Smooth muscle cell of the brain vasculature (primary cell): Measurements from ENCODE around the gene KLF15.

Experiments
- DNase-seq: peaks from one replicate; pipeline ENCODE4 v3.0.0-alpha.2; 2012; ENCODE audit warnings: low read depth, low spot score

Gene KLF15

GRCh38 chr3:126357295-126358037 is at the start of gene KLF15:
KLF15 (minus strand) TSS chr3:126357408; CDS start chr3:126352922, 4,486 bp downstream.
- no peak for DNase-seq

DNA sequence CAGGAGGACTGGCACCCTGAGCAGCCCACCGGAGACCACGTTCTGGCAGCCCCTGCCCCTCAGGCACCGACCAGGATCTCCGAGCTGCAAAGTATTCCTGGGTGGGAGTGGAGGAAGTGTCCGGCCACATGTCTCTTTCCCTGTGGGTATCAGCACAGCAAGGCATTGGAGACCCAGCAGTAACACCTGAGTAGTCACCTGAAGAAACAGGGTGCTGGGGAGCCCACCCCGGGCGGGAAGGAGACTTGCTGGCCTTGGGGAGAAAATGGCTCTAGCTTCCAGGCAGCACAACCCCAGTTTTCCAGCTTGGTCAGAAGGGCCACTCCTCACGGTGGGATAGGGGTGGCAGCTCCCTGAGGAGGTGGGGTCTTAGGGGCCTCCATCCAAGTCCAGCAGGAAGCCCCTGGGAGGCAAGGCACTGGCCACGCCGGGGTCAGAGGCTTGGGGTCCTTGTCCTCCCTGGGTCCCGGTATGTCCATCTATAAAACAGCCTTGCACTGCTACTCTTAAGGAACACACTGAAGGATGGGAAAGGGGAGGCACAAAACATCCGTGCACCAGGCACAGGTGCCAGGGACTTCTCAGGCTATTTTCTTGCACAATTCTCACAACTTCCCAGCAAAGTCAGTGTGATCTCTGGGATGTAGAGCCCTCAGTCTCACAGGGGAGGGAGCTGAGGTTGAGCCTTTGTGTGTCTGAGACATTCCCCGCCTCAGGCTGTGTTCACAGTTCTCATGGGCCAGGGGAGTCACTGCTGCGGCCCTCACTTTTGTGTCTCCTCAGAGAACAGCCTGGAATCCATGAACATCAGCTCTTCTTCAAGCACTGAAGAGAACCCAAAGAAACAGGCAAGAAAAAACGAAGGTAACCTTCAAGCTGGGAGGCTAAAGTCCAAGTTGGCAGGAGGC is 49.4 kb upstream of the KLF15 start:
- DNase-seq, result no peak

DNA sequence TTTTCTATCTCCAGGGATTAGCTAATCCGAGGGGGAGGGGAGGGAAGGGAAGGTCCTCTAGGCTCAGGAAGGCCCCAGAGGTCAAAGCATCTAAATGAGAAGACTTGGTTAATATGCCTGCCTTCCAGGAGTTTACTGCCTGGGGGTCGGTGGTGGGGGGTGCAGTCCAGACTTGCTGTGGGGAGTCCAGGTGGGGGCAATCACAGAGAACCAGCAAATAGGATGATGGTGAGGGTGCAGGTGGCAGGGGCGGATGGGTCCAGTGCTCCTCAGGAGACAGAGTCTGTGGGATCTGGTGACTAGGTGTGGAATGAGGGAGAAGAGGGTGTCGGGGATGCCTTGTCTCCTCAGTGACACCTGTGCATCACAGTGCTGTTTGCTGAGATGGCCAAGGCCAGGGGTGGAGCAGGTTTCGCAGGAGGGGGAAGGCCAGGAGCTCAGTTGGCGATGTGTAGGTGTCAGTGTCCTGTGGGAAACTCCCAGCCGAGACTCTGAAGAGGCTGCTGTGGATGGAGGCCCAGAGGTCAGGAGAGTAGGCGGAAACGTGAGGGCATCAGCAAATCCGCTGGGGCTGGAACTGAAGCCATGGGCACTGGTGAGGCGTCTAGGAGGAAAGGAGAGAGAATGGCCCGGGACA is 45.6 kb upstream of the KLF15 start:
- DNase-seq, result no peak

DNA sequence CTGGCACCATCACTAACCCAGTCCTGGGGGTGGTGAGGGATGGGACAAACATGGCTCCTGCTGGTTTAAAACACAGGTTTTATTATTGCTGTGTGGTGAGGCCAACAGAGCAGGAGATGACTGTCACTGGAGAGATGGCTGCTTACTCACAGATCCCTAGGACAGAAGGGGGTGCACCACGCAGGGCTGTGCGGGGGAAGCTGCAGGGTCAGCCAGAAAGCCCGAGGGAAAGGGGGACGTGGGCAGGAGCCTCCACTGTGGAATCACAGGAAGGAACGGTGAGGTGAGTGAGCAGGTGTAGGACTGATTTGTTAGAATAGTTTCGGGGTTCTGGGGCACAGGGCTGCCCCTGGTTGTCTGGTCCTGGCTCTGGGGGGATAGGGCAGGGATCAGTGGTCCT is 45.0 kb upstream of the KLF15 start:
- no peak for DNase-seq

- no peak for DNase-seq
Observed at GRCh38 chr3:126401611-126402160, 44.5 kb upstream of the KLF15 start.

DNA sequence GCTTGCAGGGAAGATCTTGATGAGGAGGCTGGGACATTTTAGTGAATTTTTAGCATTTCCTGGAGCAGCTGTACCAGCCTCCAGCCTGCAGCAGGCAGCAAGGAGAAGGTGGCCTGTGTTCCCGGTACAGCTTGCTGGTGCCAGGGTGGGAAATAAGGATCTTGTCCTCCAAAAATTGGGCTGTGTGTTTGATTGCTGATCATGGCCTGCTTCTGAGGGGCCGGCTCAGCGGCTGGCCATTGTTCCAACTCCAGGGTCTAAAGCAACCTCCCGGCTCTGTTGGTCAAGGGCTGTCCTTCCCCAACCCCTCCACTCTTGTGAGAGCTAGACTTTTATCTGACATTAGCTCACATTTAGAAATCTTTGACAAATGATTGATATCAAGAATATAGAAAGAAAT is 42.5 kb upstream of the KLF15 start:
- no peak for DNase-seq

DNA sequence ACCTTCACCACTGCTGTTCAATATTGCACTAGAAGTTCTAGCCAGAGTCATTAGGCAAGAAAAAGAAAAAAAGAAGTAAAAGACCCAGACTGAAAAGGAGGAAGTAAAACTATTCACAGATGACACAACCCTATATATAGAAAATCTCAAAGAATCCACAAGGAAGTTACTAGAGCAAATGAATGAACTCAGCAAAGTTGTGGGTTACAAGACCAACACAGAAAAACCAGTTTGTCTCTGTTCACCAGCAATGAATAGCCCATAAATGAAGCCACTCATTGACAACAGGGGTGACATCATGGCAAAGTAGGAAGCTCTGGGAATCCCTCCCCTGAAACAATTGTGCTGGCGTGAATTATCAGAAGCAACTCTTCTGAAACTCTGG is 42.1 kb upstream of the KLF15 start:
- no peak for DNase-seq

- no peak for DNase-seq
Observed at GRCh38 chr3:126398423-126399350, 41.5 kb upstream of the KLF15 start.

DNA sequence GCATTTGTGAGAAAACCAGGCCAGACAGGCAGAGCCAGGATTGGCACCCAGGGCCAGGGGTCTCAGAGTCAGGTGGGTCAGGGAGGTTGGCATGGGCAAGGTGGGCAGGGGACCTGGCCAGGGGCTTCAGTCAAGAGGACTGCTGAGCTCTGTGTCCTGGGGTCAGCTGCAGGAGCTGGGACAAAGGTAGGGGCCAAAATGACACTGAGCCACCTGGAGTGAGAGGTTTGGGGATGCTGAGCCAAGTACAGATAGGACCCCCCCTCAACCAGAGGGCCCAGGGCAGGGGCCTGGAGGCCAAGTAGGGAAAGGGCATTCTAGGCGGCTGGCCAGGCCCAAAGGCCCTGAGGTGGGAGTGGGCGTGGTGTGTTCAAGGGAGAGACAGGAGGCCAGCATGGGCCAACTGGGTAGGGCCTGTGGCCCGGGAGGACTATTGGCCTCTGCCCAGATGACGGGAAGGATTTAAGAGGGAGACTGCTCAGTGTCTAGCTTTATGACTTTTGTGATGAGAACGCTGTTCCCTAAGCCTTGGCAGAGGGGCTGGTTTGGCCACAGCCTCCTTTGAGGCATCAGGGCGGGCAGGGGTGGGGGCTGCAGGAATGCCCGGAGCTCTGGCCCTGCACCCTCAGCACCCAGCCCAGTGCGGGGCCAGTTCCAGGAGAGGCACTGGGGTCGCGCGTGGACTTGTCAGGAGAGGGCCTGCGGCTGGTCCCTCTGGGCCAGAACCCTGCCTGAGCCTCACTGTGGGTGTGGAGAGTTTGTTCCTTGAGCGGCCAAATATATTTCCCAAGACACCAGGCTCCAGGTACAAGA is 40.6 kb upstream of the KLF15 start:
- no peak for DNase-seq

DNA sequence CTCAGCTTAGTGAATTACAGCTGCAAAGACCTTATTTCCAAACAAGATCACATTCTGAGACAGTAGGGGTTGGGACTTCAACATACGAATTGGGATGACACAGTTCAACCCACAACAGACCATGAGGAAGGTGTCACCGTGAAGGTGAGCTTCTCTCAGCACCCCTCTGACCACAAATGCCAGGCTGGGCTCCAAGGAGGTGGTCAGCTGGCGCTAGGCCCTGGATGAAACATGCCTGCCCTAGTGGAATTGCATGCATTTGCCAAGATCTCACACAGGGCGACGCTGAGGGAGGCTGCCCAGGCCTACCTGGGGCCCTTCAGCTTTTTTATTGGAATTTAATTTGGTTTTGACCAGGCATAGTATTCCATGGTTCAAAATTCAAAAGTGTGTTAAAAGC is 39.3 kb upstream of the KLF15 start:
- no peak for DNase-seq

GRCh38 chr3:126395846-126396513 is 38.8 kb upstream of the KLF15 start:
- DNase-seq, result no peak

GRCh38 chr3:126394977-126395321 is 37.7 kb upstream of the KLF15 start:
- DNase-seq, result no peak

GRCh38 chr3:126394179-126394976 is 37.2 kb upstream of the KLF15 start, which contains the start of gene CFAP100:
CFAP100 (plus strand) TSS chr3:126394909; CDS start chr3:126396001, 1,092 bp downstream.
- no peak for DNase-seq

GRCh38 chr3:126393563-126393962 is 36.4 kb upstream of the KLF15 start:
- no peak for DNase-seq

GRCh38 chr3:126392246-126392645 is 35.0 kb upstream of the KLF15 start:
- DNase-seq, result no peak

DNA sequence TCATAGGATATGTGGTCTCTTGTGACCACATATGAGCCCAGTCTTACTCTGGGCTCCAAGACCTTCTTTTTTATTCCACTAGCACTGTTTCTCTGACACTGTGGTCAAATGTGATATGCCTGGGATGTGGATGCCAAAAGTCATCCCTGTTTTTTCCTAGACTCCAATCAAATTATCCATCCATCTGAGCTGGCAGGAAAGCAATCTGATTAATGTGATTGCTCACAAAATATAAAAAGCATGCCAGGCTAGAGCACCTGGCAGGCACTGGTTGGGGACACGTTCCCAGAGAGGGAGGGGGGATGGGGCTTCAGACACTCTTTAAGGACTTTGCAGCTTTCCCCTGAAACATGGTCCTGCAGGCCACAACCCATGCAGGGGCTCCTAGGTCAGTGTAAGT is 34.4 kb upstream of the KLF15 start:
- DNase-seq, result no peak

DNA sequence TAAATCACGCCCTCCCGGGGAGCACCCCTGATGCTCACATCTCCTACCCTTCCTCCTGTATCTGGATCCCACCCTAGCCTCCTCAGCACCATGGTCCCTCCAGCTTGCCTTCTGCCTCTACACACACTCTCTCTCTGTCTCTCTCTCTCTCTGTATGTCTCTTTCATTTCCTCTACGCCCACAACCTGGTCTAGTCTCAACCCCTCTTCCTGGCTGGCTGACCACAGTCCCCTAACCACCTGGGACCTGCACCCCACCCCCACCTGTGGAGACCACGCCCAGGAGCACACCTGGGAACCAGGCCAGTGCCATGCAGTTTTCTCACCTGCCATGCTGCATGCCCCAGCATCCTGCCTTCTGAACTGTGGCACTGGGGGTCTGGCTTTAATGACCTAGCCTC is 33.5 kb upstream of the KLF15 start:
- no peak for DNase-seq

- DNase-seq, result no peak
Observed at GRCh38 chr3:126390201-126390600, 33.0 kb upstream of the KLF15 start.

GRCh38 chr3:126389794-126390146 is 32.6 kb upstream of the KLF15 start:
- DNase-seq, result no peak
